ENCODE data around the gene KIF5A. TPM values are rescaled to one million over a fixed set of nuclear protein-coding genes. Genes with fewer than 3 reads are reported as not detected.

The KIF5A gene
- total and polyA plus RNA-seq, 4 donors: 0.05 to 0.34 (median 0.14) TPM

- 73 to 83% methylated on average over 6 of the region's 6 CpGs for WGBS, 2 donors
- H3K9ac ChIP-seq (ENCODE audit: insufficient read depth in 1 of 2, low read length in 2 of 2): no peak overlapping the region
- H3K4me1 ChIP-seq (ENCODE audit: control insufficient read depth in 5 of 5, insufficient read depth in 5 of 5, low read length in 5 of 5): no peaks in the 10 kb centered on the region
- H3K27me3 ChIP-seq (ENCODE audit: control insufficient read depth in 3 of 3, insufficient read depth in 3 of 3, low read length in 2 of 3): no peaks in the 10 kb centered on the region
- TF ChIP-seq CTCF (IDR thresholded peaks at IDR 0.05; ENCODE audit: control extremely low read depth, extremely low read depth): no peak
- H3K4me3 ChIP-seq: no peak overlapping the region
- no peak overlapping the region for H3K27ac ChIP-seq (ENCODE audit: low read depth in 1 of 2, low read length in 1 of 2)
- DNase-seq: no peak
- H3K36me3 ChIP-seq (ENCODE audit: control insufficient read depth in 4 of 4, insufficient read depth in 4 of 4, low read length in 4 of 4): peaks cover 28 to 53% (median 42%) of the 10 kb centered on the region in 4 donors
- H3K9me3 ChIP-seq (ENCODE audit: control insufficient read depth in 4 of 4, insufficient read depth in 3 of 4, low read length in 3 of 4): no peaks in the 10 kb centered on the region
- ATAC-seq (ENCODE audit: insufficient read depth, low FRiP score): no peak
Measured at GRCh38 chr12:57535764-57536596, 13.9 kb upstream of the KIF5A start.

- no peak overlapping the region for H3K27ac ChIP-seq (ENCODE audit: low read depth in 1 of 2, low read length in 1 of 2)
- H3K9me3 ChIP-seq (ENCODE audit: control insufficient read depth in 4 of 4, insufficient read depth in 3 of 4, low read length in 3 of 4): no peaks in the 10 kb centered on the region
- H3K4me3 ChIP-seq: no peak overlapping the region
- no peak for TF ChIP-seq CTCF (IDR thresholded peaks at IDR 0.05; ENCODE audit: control extremely low read depth, extremely low read depth)
- H3K27me3 ChIP-seq (ENCODE audit: control insufficient read depth in 3 of 3, insufficient read depth in 3 of 3, low read length in 2 of 3): no peaks in the 10 kb centered on the region
- ATAC-seq (ENCODE audit: insufficient read depth, low FRiP score): no peak
- H3K36me3 ChIP-seq (ENCODE audit: control insufficient read depth in 4 of 4, insufficient read depth in 4 of 4, low read length in 4 of 4): peaks cover 26 to 53% (median 42%) of the 10 kb centered on the region in 4 donors
- no peak overlapping the region for H3K9ac ChIP-seq (ENCODE audit: insufficient read depth in 1 of 2, low read length in 2 of 2)
- DNase-seq: no peak
- 100% methylated on average over 1 of the region's 1 CpG for WGBS, 2 donors
- H3K4me1 ChIP-seq (ENCODE audit: control insufficient read depth in 5 of 5, insufficient read depth in 5 of 5, low read length in 5 of 5): no peaks in the 10 kb centered on the region
Measured at GRCh38 chr12:57536597-57536942, 13.3 kb upstream of the KIF5A start.

GRCh38 chr12:57539134-57539768 is 10.6 kb upstream of the KIF5A start:
- Histone ChIP-seq H3K27me3 (ENCODE audit: control insufficient read depth in 3 of 3, insufficient read depth in 3 of 3, low read length in 2 of 3) (no peaks in the 10 kb centered on the region), H3K4me3 (no peak overlapping the region), H3K27ac (ENCODE audit: low read depth in 1 of 2, low read length in 1 of 2) (no peak overlapping the region), H3K9me3 (ENCODE audit: control insufficient read depth in 4 of 4, insufficient read depth in 3 of 4, low read length in 3 of 4) (no peaks in the 10 kb centered on the region), H3K4me1 (ENCODE audit: control insufficient read depth in 5 of 5, insufficient read depth in 5 of 5, low read length in 5 of 5) (peaks cover 0 to 1% (median 0%) of the 10 kb centered on the region in 5 donors), H3K36me3 (ENCODE audit: control insufficient read depth in 4 of 4, insufficient read depth in 4 of 4, low read length in 4 of 4) (peaks cover 12 to 31% (median 27%) of the 10 kb centered on the region in 4 donors), H3K9ac (ENCODE audit: insufficient read depth in 1 of 2, low read length in 2 of 2) (no peak overlapping the region)
- no peak for TF ChIP-seq CTCF (IDR thresholded peaks at IDR 0.05; ENCODE audit: control extremely low read depth, extremely low read depth)
- no peak for ATAC-seq (ENCODE audit: insufficient read depth, low FRiP score)
- DNase-seq: peak in 1 of 3 donors; percentile 6
- 76 to 77% methylated on average over 5 of the region's 5 CpGs for WGBS, 2 donors

Data from lung (tissue), 12 donors.